Thyroid gland (tissue), 4 donors: Measurements from ENCODE around the gene ZNF579.

Experiments
- CTCF ChIP-seq, 6 experiments: fragments of 200-600 bp in 3 of 6; fragments of 450-650 bp in 3 of 6; sonication (generic) in 3 of 6; IDR thresholded peaks; one replicate each; pipeline ENCODE4 v1.5.1; 2016 to 2019; ENCODE audit warnings: antibody characterized with exemption in 6 of 6, mild to moderate bottlenecking in 2 of 6, inconsistent platforms in 1 of 6, moderate library complexity in 1 of 6
- POLR2A ChIP-seq, 2 donors: fragments of 450-650 bp; IDR thresholded peaks; one replicate each; pipeline ENCODE4 v1.6.1; 2017; ENCODE audit warnings: antibody characterized with exemption in 2 of 2, mild to moderate bottlenecking in 2 of 2, moderate library complexity in 1 of 2

GRCh38 chr19:55544776-55545439 is 35.7 kb downstream of the ZNF579 start:
- TF ChIP-seq POLR2A (IDR thresholded peaks at IDR 0.05) (no peak), CTCF (IDR thresholded peaks at IDR 0.05) (no peak)
